B cell (primary cell): Measurements from ENCODE around the gene BRINP3. TPM values are rescaled to one million over a fixed set of nuclear protein-coding genes. Genes with fewer than 3 reads are reported as not detected.

Source experiments
- ATAC-seq: fragments of 200-7000 bp; cut with Tn5 transposase; one replicate; pipeline ENCODE4 v1.10.0; 2021; ENCODE audit warnings: low read depth, mild to moderate bottlenecking, moderate number of reproducible peaks, moderate library complexity
- CTCF ChIA-PET: fragments of 350-600 bp; sonication (Branson Sonifier 250); formaldehyde crosslinking; loops from one replicate; lab custom pipeline; 2021; ENCODE audit warnings: antibody characterized with exemption, inconsistent platforms; lab: Charles Lee
- POLR2A ChIA-PET: fragments of 350-600 bp; sonication (Branson Sonifier 250); formaldehyde crosslinking; loops from one replicate; lab custom pipeline; 2021; ENCODE audit warnings: antibody characterized with exemption; lab: Charles Lee
- DNase-seq: peaks from one replicate; pipeline ENCODE4 v3.0.0; 2013
- H2AFZ ChIP-seq: 2 replicates; pipeline ENCODE4 v1.6.1; 2012; ENCODE audit warnings: mild to moderate bottlenecking, low read depth, low read length; ENCODE audit not compliant: insufficient read depth, poor library complexity, severe bottlenecking
- H3K27ac ChIP-seq, 2 donors: 1 replicate in 1 of 2; 2 replicates in 1 of 2; pipeline ENCODE4 v1.5.1; 2012 to 2013; ENCODE audit warnings: low read length in 2 of 2, mild to moderate bottlenecking in 2 of 2, moderate library complexity in 1 of 2
- H3K27me3 ChIP-seq, 4 experiments: fragments of 200-600 bp in 1 of 4; sonication (generic) in 1 of 4; replicated peaks in 1 of 4; 1 replicate in 2 of 4; 2 replicates in 2 of 4; pipeline versions ENCODE4 v1.6.1 to v1.7.0; 2013 to 2016; ENCODE audit warnings: low read length in 3 of 4, mild to moderate bottlenecking in 2 of 4, mixed read lengths in 1 of 4, moderate library complexity in 1 of 4; ENCODE audit not compliant: insufficient read depth in 4 of 4, control insufficient read depth in 3 of 4; ENCODE audit errors: control extremely low read depth in 1 of 4
- H3K36me3 ChIP-seq, 2 experiments: replicated peaks in 1 of 2; 1 replicate in 1 of 2; 2 replicates in 1 of 2; pipeline versions ENCODE4 v1.6.1 to v1.7.1; 2013; ENCODE audit warnings: low read length in 1 of 2; ENCODE audit not compliant: insufficient read depth in 2 of 2, control insufficient read depth in 1 of 2; ENCODE audit errors: control extremely low read depth in 1 of 2, extremely low read depth in 1 of 2
- H3K4me1 ChIP-seq, 2 donors: fragments of 200-600 bp in 1 of 2; sonication (generic) in 1 of 2; 1 replicate in 1 of 2; 2 replicates in 1 of 2; pipeline versions ENCODE4 v1.5.1 to v1.6.1; 2013 to 2017; ENCODE audit warnings: low read length in 2 of 2; ENCODE audit not compliant: control insufficient read depth in 2 of 2, insufficient read depth in 2 of 2
- H3K4me2 ChIP-seq: replicated peaks from 2 replicates; pipeline ENCODE3; 2012; ENCODE audit warnings: mild to moderate bottlenecking, low read depth, low read length; ENCODE audit not compliant: poor library complexity, severe bottlenecking
- H3K4me3 ChIP-seq, 5 experiments: fragments of 200-600 bp in 1 of 5; sonication (generic) in 1 of 5; 1 replicate in 3 of 5; 2 replicates in 2 of 5; pipeline versions ENCODE4 v1.5.1 to v1.7.0; 2011 to 2016; ENCODE audit warnings: low read length in 4 of 5, mild to moderate bottlenecking in 4 of 5, low read depth in 2 of 5, control low read depth in 1 of 5, moderate library complexity in 1 of 5; ENCODE audit not compliant: insufficient read depth in 1 of 5; ENCODE audit errors: control extremely low read depth in 1 of 5, extremely low read depth in 1 of 5
- H3K79me2 ChIP-seq: fragments of 200-600 bp; sonication (generic); one replicate; pipeline ENCODE4 v1.6.0; 2016; ENCODE audit warnings: low read length; ENCODE audit not compliant: control insufficient read depth, insufficient read depth
- H3K9ac ChIP-seq: fragments of 200-600 bp; sonication (generic); 2 replicates; pipeline ENCODE4 v1.6.1; 2017; ENCODE audit warnings: mild to moderate bottlenecking, low read length, moderate library complexity
- H3K9me3 ChIP-seq, 3 donors: one replicate each; pipeline versions ENCODE4 v1.6.1 to v1.7.1; 2013; ENCODE audit warnings: low read length in 2 of 3; ENCODE audit not compliant: control insufficient read depth in 2 of 3, insufficient read depth in 1 of 3; ENCODE audit errors: control extremely low read depth in 1 of 3
- H4K20me1 ChIP-seq: 2 replicates; pipeline ENCODE4 v1.6.0; 2012; ENCODE audit warnings: mild to moderate bottlenecking, low read length; ENCODE audit not compliant: insufficient read depth, control insufficient read depth, poor library complexity, severe bottlenecking
- H3K27ac Mint-ChIP-seq: one replicate; pipeline ENCODE4 v1.8.0; 2021; ENCODE audit warnings: mixed read lengths
- H3K27me3 Mint-ChIP-seq: one replicate; pipeline ENCODE4 v1.8.0; 2021; ENCODE audit warnings: mixed read lengths
- H3K4me1 Mint-ChIP-seq: one replicate; pipeline ENCODE4 v1.8.0; 2021; ENCODE audit warnings: mixed read lengths
- H3K4me3 Mint-ChIP-seq: one replicate; pipeline ENCODE4 v1.8.0; 2021; ENCODE audit warnings: mixed read lengths
- H3K9me3 Mint-ChIP-seq: one replicate; pipeline ENCODE4 v1.8.0; 2022; ENCODE audit warnings: mixed read lengths; ENCODE audit not compliant: insufficient read depth
- EZH2 ChIP-seq: IDR thresholded peaks from 2 replicates; pipeline ENCODE4 v1.6.1; 2012; ENCODE audit warnings: borderline replicate concordance, low read depth, mild to moderate bottlenecking, moderate library complexity, low read length; ENCODE audit not compliant: insufficient read depth, poor library complexity, severe bottlenecking
- WGBS: methylation state at CpG from one replicate; pipeline ENCODE4 v1.1.5; 2013; ENCODE audit warnings: missing lambda C conversion rate; ENCODE audit not compliant: insufficient coverage; 5-methylcytosine and 5-hydroxymethylcytosine counted together
- intact Hi-C: fragments of 100-400 bp; cut with micrococcal nuclease; formaldehyde crosslinking; loops from one replicate; pipeline ENCODE4 v1.10.0; 2022
- polyA plus RNA-seq: library from polyadenylated mRNA; depleted of rRNA; stranded (reverse); fragments of >200 nt; gene quantifications from 2 replicates; pipeline ENCODE4 v1.2.3, GENCODE V29; 2012
- total RNA-seq, 2 donors: library from RNA; stranded (reverse); fragments of 120-200 nt in 1 of 2; gene quantifications; 1 replicate in 1 of 2; 2 replicates in 1 of 2; pipeline versions ENCODE4 v1.2.3 to v1.2.4, GENCODE V29; 2013 to 2022
- TF ChIP-seq, protein P1 (sequence below): fragments of 200-600 bp; IDR thresholded peaks from one replicate; pipeline ENCODE4 v1.8.0; 2022; ENCODE audit warnings: antibody characterized with exemption, mild to moderate bottlenecking

Gene BRINP3
- total and polyA plus RNA-seq, 2 donors (not counting 1 experiment from before 2014, with no cell fraction given), result not detected

DNA sequence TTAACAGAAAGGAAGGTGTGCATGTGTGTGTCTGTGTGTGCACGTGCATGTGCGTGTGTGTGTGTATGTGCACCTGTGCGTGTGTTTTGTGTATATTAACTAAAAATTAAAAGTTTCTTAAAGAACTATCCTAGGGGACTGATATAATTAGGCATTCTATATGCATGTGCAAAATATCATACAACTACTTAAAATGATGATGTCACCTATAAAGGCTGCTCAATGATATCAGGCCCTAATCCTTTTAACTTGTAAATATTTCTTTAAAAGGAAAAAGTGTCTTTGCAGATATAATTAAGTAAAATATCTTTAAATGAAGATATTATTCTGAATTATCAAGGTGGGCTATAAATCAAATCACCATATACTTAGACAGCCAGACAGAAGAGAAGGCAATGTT lies 64.5 kb downstream of the BRINP3 start:
- Histone ChIP-seq H2AFZ (no peak overlapping the region), H4K20me1 (no peaks in the 10 kb centered on the region), H3K4me2 (no peak overlapping the region), H3K9ac (no peak overlapping the region), H3K4me1 (no peaks in the 10 kb centered on the region), H3K9me3 (peaks cover 0 to 1% (median 0%) of the 10 kb centered on the region in 3 donors), H3K4me3 (no peak overlapping the region), H3K27me3 (no peaks in the 10 kb centered on the region), H3K36me3 (no peaks in the 10 kb centered on the region), H3K27ac (no peak overlapping the region), H3K79me2 (no peaks in the 10 kb centered on the region)
- Mint-ChIP-seq H3K27me3 (no peaks in the 10 kb centered on the region), H3K27ac (no peak overlapping the region), H3K4me3 (no peak overlapping the region), H3K9me3 (no peaks in the 10 kb centered on the region), H3K4me1 (no peaks in the 10 kb centered on the region)
- ATAC-seq (no peak), DNase-seq (no peak)
- ChIA-PET POLR2A (no interaction called here), CTCF (no interaction called here)
- intact Hi-C loops, result no loop called here
- no CpG with 5 or more reads among the region's 3 CpGs for WGBS
- TF ChIP-seq, protein P1, sequence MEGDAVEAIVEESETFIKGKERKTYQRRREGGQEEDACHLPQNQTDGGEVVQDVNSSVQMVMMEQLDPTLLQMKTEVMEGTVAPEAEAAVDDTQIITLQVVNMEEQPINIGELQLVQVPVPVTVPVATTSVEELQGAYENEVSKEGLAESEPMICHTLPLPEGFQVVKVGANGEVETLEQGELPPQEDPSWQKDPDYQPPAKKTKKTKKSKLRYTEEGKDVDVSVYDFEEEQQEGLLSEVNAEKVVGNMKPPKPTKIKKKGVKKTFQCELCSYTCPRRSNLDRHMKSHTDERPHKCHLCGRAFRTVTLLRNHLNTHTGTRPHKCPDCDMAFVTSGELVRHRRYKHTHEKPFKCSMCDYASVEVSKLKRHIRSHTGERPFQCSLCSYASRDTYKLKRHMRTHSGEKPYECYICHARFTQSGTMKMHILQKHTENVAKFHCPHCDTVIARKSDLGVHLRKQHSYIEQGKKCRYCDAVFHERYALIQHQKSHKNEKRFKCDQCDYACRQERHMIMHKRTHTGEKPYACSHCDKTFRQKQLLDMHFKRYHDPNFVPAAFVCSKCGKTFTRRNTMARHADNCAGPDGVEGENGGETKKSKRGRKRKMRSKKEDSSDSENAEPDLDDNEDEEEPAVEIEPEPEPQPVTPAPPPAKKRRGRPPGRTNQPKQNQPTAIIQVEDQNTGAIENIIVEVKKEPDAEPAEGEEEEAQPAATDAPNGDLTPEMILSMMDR, result no peak

DNA sequence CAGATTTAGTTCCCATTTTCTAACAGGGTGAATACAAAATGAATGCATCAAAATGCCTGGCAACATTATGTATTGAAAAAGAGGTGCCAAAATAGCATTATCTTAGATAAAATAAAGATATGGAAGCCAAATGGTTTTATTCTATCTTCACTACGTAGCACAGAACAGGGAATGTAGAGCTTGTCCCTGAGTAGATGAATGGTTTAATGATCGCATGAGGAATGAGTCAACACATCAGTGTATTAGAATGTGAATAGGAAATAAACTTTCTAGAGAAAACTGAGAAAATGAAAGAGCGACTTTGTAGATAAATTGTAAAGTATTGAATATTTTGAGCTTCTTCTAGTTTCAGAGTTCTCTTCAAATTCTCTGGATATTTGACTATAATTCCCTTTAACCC lies 74.3 kb downstream of the BRINP3 start:
- POLR2A ChIA-PET, result no interaction called here
- Histone ChIP-seq H3K79me2 (no peaks in the 10 kb centered on the region), H3K27me3 (no peaks in the 10 kb centered on the region), H3K9me3 (no peaks in the 10 kb centered on the region), H3K36me3 (no peaks in the 10 kb centered on the region), H3K27ac (no peak overlapping the region), H4K20me1 (no peaks in the 10 kb centered on the region), H3K4me2 (no peak overlapping the region), H3K4me3 (no peak overlapping the region), H3K4me1 (no peaks in the 10 kb centered on the region), H2AFZ (no peak overlapping the region), H3K9ac (no peak overlapping the region)
- H3K27ac Mint-ChIP-seq, result no peak overlapping the region
- no peak for TF ChIP-seq EZH2
- TF ChIP-seq, protein P1, result no peak
- no peak overlapping the region for H3K4me3 Mint-ChIP-seq
- H3K27me3 Mint-ChIP-seq, result no peaks in the 10 kb centered on the region
- 100% methylated on average over 1 of the region's 3 CpGs for WGBS
- no peak for DNase-seq
- intact Hi-C loops, result no loop called here
- no peaks in the 10 kb centered on the region for H3K4me1 Mint-ChIP-seq
- CTCF ChIA-PET, result no interaction called here
- no peaks in the 10 kb centered on the region for H3K9me3 Mint-ChIP-seq
- ATAC-seq, result no peak
